Inferior parietal cortex (tissue), 1 donor: Measurements from ENCODE around the gene MARF1.
"Not testable (repeated sequence)": the region's sequence is repeated elsewhere in the genome, so short reads cannot be mapped to it uniquely, and the experiment has no call there.

Experiments
- DNase-seq: peaks from one replicate; pipeline ENCODE4 v3.0.0-alpha.2; 2016; ENCODE audit errors: extremely low spot score

Gene MARF1

DNA sequence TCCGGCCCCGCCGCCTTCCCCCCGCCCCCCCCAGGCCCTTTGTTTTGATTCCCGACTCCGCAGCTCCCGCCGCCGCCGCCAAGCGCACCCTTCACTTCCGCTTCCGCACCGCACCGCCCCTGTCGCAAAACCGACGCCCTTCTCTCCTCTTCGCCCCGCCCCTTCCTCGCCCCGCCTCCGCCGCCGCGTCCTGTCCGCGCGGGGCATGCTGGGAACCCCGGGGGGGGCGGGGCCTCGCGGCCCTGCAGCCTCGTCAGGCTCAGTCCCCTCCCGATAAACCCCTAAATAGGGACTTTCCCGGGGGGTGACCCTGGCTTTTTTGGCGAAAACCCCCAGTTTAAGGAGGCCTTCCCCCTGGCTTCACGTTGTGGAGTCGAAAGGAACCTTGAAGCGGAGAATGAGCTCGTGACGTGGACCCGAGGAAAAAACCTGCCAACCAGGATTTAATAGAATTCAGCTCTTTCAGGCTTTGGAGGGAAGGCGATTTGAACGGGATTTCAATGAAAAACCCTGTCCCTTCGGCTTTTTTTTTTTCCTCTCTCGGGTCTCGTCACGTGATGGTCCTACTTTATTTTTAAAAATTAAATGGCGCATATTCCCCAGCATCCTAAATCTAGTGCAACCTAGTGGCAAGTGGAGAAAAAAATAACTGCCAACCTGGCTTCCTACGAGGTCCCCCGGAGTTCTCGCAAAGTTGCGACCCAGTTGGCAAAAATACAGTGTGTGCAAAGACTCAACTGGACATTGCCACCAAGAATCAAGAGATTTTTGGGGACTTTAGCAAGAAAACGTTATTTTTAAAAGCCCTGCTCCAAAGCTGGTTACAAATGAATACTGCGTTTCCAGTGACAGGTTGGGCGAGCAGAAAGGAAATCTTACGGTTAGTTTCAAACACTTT, at the start of gene MARF1:
TSS of gene MARF1 (minus strand) at position 107 of the 898 bp plus-strand sequence. CDS start 3,921 bp downstream, outside the sequence.
- peak; percentile 93 for DNase-seq

- DNase-seq: not testable (repeated sequence)
Measured at GRCh38 chr16:15692508-15692907, 49.6 kb upstream of the MARF1 start.

DNA sequence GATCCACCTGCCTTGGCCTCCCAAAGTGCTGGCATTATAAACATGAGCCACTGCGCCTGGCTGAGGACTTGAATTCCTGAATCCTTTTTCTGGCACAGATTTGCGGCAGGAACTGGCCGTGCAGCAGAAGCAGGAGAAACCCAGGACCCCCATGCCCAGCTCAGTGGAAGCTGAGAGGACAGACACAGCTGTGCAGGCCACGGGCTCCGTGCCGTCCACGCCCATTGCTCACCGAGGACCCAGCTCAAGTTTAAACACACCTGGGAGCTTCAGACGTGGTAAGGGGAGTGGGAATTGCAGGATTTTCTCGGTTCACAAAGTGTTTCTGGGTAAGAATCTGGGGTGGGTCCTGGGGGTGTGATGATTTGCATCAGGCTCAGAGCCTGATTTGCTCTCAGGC, 48.1 kb upstream of the MARF1 start:
- no peak for DNase-seq

DNA sequence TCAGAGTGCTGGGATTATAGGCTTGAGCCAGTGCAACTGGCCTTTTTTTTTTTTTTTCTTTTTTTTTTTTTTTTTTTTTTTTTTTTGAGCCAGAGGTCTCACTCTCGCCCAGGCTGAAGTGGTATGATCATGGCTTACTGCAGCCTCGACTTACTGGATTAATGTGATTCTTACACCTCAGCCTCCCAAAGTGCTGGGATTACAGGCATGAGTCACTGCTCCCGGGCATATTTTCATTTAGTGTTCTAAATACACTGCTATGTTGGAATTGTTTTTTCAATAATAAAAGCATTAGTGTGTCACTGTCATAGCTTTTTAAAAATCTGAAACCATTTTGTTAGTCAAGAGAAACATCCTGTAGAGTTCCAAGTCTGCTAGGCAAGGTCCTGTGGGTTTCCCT, 47.3 kb upstream of the MARF1 start:
- no peak for DNase-seq

DNA sequence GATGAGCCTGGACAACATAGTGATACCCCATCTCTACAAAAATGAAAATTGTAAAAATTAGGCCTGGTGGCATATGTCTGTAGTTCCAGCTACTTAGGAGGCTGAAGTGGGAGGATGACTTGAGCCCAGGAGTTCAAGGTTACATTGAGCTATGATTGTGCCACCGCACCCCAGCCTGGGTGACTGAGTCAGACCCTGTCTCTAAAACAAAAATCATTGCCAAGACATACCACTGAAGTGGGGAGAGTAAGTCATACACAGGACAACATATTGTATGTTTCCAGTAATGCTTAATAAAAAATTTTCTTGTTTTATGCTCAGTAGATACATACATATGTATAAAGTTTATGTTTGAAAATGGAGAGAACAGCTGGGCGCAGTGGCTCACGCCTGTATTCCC, 46.3 kb upstream of the MARF1 start:
- DNase-seq: no peak

DNA sequence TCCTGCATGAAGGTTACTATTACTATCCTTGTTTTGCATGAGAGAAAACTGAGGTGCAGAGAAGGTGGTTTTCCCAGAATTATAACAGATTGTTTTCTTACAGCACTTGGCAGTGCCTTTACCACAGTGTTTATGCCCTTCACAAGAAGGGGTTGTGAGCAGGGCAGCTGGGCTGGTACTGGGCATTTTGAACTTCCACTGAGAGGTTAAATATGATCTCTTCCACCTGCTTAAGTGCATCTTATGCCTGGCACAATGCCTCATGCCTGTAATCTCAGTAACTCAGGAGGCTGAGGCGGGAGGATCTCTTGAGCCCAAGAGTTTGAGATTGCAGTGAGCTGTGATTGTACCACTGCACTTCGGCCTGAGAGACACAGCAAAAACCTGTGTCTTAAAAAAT, 43.3 kb upstream of the MARF1 start:
- DNase-seq: no peak

DNA sequence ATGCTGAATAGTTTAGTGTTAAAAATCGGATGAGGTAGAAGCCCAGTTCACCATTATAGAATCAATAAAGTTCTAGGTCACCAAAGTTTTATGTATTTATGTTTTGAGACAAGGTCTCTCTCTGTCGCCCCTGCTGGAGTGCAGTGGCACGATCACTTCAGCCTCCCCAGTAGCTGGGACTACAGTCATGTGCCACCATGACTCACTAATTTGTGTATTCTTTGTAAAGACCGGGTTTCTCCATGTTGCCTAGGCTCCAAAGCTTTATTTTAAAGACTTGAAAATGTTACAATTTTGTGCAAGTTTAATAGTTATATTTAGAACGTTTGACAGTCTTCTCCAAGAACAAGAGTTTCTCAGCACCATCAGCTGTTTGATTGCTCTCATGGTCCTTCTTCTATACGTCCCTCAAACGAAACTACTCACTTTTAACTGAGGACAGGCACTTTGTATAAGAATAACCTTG, 39.2 kb upstream of the MARF1 start:
- DNase-seq: peak; percentile 63

DNA sequence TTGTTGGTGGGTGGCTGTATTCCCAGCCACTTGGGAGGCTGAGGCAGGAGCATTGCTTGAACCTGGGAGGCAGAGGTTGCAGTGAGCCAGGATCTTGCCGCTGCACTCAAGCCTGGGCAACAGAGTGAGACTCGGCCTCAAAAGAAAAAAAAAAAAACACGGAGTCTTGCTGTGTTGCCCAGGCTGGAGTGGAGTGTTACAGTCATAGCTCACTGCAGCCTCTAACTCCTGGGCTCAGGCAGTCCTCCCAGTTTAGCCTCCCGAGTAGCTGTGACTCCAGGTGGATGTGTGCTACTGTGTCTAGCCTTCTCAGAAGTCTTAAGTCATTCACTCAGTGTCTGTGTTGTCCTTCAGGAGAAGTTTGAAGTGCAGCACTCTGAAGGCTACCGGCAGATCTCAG, 34.5 kb upstream of the MARF1 start:
- DNase-seq: no peak

DNA sequence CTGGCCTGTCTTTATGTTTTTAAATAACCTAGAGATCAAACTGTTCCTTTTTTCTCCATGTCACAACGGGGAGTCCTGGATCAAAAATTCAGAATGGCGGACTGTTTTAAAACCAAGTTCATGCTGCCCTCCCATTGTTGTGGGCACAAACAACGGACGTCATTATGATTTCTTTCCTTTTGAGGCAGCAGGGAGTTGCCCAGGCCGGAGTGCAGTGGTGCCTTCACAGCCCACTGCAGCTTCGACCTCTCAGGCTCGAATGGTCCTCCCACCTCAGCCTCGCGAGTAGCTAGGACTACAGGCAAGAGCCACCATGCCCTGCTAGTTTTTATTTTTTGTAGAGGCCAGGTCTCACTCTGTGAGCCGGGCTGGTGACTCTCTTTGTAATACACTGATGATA, 33.6 kb upstream of the MARF1 start:
- DNase-seq: no peak

DNA sequence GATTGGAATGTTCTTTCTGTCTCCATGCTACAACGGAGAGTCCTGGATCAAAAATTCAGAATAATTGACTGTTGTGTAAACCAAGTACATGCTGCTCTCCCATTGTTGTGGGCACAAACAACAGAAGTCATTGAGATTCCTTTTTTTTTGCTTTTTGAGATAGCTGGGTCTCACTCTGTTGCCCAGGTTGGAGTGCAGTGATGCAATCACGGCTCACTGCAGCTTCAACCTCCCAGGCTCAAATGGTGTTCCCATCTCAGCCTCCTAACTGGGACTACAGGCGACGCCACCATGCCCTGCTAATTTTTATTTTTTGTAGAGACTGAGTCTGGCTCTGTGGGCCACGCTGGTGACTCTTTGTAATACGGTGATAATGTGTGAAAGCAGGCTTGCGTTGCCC, 31.6 kb upstream of the MARF1 start:
- peak; percentile 45 for DNase-seq

- peak; percentile 89 for DNase-seq
Measured at GRCh38 chr16:15672514-15673167, 29.7 kb upstream of the MARF1 start.

DNA sequence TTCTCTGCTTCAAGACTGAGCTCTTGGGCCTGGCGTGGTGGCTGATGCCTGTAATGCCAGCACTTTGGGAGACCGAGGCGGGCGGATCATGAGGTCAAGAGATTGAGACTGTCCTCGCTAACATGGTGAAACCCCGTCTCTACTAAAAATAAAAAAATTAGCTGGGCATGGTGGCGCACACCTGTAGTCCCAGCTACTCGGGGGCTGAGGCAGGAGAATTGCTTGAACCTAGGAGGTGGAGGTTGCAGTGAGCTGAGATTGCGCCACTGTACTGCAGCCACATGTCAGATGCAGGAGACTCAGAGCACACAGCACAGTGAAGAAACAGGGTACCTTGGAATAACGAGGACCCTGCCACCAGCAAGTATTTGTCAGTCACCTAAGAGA, 29.2 kb upstream of the MARF1 start:
- DNase-seq: not testable (repeated sequence)

GRCh38 chr16:15671530-15672117, 28.7 kb upstream of the MARF1 start:
- no peak for DNase-seq

DNA sequence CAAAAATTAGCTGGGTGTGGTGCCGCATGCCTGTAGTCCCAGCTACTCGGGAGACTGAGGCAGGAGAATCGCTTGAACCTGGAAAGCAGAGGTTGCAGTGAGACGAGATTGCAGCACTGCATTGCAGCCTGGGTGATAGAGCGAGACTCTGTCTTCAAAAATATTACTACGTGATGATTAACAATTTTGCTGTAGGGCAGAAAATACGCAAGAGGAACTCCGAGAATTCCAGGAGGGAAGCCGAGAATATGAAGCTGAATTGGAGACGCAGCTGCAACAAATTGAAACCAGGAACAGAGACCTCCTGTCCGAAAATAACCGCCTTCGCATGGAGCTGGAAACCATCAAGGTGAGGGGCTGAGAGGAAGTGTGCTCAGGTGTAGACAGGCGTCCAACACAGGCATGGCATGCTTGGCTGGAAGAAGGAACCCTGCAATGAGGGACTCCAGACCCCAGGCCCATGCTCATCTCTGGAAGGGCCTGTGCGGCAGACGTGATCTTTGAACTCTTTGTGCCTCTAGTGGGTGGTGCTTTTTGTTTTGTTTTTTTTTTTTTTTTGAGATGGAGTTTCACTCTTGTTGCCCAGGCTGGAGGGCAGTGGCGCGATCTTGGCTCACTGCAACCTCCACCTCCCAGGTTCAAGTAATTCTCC, 24.3 kb upstream of the MARF1 start:
- DNase-seq: no peak

DNA sequence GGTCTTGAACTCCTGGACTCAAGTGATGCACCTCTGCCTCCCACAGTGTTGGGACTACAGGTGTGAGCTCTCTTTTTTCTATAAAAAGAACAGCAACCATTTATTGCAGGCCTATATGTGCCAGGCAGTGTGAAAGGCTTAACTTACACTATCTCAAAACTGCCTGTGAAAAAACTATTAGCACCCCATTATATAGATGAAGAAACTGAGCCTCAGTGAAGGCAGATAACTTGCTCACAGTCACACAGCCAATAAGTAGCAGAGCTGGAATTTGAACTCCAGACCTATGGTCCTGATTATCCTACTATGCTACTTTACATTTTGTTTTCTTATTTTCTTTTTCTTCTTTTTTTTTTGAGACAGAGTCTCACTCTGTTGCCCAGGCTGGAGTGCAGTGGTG, 22.2 kb upstream of the MARF1 start:
- no peak for DNase-seq

- DNase-seq: no peak
Measured at GRCh38 chr16:15660203-15660601, 17.2 kb upstream of the MARF1 start.

DNA sequence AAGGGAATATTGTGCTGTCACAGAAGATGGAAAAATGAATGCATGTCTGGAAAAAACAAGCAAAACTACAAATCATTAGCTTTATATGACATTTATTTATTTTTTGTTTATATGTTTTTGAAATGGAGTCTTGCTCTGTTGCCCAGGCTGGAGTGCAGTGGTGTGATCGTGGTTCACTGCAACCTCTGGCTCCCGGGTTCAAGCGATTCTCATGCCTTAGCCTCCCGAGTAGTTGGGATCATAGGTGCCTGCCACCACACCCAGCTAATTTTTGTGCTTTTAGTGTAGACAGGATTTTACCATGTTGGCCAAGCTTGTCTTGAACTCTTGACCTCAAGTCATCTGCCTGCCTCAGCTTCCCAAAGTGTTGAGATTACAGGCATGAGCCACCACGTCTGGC, 15.6 kb upstream of the MARF1 start:
- no peak for DNase-seq

GRCh38 chr16:15658149-15658548, 15.2 kb upstream of the MARF1 start:
- no peak for DNase-seq

GRCh38 chr16:15655561-15655960, 12.6 kb upstream of the MARF1 start:
- not testable (repeated sequence) for DNase-seq

- no peak for DNase-seq
Measured at GRCh38 chr16:15654591-15654990, 11.6 kb upstream of the MARF1 start.

DNA sequence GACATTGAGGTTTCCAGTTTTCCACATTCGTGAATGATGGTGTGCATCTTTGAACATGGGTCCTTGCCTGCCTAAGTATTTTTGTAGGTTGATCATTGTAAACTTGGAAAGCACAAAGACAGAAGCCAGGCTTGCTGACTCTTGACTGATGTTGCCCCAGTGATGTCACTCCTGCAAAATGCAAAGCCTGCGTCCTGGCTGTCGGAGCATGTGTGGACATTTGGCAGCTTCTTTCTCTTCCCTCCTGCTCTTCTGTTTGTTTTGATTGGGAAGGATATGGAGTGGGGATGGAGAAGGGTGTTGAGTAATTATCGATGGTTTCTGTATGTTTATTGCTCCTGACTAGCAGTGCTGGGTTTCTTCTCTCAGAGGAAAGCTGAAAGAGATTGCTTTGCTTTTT, 10.3 kb upstream of the MARF1 start:
- no peak for DNase-seq
